ENCODE results near the gene PXN.

PXN gene

DNA sequence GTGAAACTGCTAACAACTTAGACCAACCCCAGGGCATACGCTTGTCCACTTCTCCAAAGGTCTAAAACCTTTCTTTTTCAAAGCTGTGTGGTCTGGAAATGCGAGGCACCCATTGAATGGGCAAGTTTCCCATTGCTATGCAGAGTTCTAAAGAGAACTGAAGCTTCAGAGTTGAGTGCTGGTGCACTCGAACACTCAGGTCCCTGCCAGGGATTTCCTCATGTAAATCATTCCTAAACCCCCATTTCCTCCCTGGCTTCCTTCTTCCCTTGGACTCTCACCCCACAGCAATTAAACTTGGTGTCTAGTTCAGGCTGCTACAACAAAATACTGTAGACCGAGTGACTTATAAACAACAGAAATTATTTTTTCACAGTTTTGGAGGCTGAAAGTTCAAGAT, 2.2 kb upstream of the PXN start:
- Mint-ChIP-seq H3K27ac (no peak overlapping the region), H3K9me3 (no peaks in the 10 kb centered on the region), H3K4me1 (peaks cover 20% of the 10 kb centered on the region), H3K4me3 (no peak overlapping the region), H3K36me3 (peaks cover 21% of the 10 kb centered on the region), H3K27me3 (peaks cover 8% of the 10 kb centered on the region)
- CTCF ChIA-PET: interaction anchor here (0.6 to 30.5 kb wide), 6 partner anchors 15 to 67 kb away, joined by 3 to 773 read pairs (median 52); partner anchors contain the start of gene RPLP0
- no peak for DNase-seq

DNA sequence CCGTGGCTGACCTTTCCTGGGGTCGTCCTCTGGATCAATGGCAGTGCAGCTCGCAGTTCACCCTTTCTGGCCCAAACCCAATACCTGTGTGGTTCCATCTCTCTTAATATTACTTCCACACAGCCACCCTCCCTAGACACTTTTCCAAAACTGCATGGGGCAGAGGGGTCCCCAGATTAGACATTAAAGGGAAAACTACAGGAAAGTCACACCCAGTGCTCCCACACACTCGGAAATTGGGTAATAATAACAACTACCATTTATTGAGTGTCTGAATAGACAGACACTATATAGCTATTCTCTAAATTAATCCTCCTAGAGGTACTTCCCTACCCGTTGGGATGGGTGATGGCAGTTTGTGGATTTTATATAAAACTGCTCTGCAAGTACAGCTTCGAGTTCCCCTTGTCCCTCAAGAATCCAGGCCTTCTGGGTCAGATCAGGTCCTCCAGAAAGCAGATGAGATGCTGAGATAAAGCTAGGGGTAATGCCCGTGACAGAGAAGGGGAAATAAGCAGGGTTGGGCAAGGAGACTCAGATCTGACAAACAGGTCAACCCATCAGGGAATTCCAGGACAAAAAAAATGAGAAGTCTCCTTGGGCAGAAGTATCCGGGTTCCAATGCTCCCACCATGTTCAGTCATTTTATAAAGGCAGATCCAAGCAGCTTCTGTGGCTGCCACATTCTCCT, 795 bp upstream of the PXN start:
- no peaks in the 10 kb centered on the region for H3K9me3 Mint-ChIP-seq
- H3K4me3 Mint-ChIP-seq: peak overlapping the region; percentile 82
- H3K27ac Mint-ChIP-seq: peak overlapping the region; percentile 76
- H3K27me3 Mint-ChIP-seq: peaks cover 8% of the 10 kb centered on the region
- peaks cover 34% of the 10 kb centered on the region for H3K4me1 Mint-ChIP-seq
- peaks cover 28% of the 10 kb centered on the region for H3K36me3 Mint-ChIP-seq
- DNase-seq: no peak
- CTCF ChIA-PET: interaction anchor here (0.5 to 30.5 kb wide), 10 partner anchors 14 to 169 kb away, joined by 3 to 773 read pairs (median 5); partner anchors contain the start of genes RNU4-2 and RPLP0

DNA sequence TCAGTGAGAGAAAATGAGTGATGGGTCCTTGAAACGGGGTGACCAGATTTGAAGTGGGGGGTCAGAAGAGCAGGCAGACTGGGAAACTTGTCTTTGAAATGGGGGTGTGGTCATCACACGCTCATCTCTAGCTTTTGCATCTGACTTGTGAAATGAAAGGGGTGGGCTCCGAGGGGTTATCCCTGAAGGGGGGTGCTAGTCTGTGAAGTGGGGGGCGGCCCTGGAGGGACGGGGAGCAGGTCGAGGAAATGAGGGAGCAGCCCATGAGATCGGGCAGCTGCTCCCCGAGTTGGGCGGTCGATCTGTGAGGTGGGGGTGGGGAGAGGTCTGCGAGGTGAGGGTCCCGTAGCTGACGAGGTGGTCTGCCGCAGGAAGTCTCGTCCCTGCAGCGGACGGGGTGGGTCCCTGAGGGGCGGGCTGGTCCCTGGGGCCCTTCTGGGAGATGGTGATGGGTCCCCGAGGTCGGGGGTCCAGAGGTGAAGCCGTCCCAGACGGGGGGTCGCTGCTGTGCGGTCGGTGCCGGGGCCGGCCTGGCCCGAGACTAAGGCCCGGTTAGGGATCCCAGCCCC, 542 bp downstream of the PXN start:
- CTCF ChIA-PET: interaction anchor here (0.9 to 30.5 kb wide), 8 partner anchors 13 to 69 kb away, joined by 5 to 773 read pairs (median 18); partner anchors contain the start of genes RNU4-2 and RPLP0
- Mint-ChIP-seq H3K4me3 (peak overlapping the region; percentile 99), H3K27me3 (peaks cover 4% of the 10 kb centered on the region), H3K4me1 (peaks cover 47% of the 10 kb centered on the region), H3K36me3 (peaks cover 37% of the 10 kb centered on the region), H3K27ac (peak overlapping the region; percentile 86), H3K9me3 (no peaks in the 10 kb centered on the region)
- no peak for DNase-seq

DNA sequence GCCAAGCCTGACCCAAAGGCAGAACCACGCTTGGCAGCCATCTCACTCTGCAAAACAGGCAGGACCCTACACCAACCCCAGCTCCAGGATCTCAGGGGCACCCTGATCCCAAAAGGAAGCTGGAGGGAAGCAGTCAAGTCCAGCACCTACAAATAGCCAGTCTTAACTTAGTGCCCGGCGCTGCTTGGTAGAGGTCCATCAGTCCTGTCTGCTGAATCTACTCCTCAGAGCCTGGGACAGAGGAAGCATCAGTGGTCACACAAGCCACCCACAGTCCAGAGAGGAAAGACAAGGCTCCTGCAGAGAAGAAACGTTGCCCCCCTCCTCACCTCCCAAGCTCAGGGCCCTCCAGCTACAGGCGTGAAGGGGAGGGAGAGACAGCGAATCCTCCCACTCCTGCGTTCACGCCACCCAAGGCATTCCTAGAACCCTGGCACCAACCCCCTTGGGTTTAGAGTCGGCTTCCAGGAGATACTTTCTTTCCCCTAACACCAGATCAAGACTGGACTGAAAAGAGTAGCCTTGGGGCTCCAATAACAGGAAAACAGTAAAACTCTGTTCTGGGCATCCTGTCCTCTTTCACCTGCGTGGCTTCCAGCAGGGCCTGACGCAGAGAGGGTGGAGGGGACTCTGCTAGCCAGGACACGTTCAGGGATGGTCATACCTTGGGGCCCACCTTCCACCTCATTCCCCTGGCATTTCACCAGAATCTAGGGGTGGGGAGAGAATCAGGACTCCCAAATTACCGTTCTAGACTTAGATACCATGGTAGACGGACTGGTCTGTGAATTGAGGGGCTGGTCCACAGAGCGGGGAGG, 1.2 kb downstream of the PXN start:
- Mint-ChIP-seq H3K27me3 (peaks cover 4% of the 10 kb centered on the region), H3K4me1 (peaks cover 54% of the 10 kb centered on the region), H3K9me3 (no peaks in the 10 kb centered on the region), H3K27ac (peak overlapping the region; percentile 86), H3K4me3 (peak overlapping the region; percentile 99), H3K36me3 (peaks cover 43% of the 10 kb centered on the region)
- peak; percentile 31 for DNase-seq
- CTCF ChIA-PET: interaction anchor here (1.9 to 30.5 kb wide), 5 partner anchors 12 to 63 kb away, joined by 5 to 773 read pairs (median 73); partner anchors contain the start of gene RPLP0

DNA sequence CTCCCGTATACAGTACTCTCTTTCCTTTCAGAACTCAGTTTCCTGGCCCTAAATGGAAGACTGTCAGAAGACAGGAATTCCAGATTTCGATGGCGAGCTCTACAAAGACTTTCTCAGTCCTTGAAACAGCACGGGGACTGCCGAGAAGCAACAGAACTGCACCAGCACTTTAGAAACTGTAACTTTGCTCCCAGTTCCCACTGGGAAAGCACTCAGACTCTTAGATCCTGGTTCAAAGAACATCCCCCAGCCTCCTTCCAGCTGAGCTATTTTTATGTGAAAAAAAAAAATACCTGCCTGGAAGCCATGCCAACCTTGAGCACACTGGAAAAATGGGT, 1.8 kb downstream of the PXN start:
- no peak for DNase-seq
- Mint-ChIP-seq H3K4me1 (peaks cover 57% of the 10 kb centered on the region), H3K9me3 (no peaks in the 10 kb centered on the region), H3K27ac (peak overlapping the region; percentile 86), H3K36me3 (peaks cover 44% of the 10 kb centered on the region), H3K4me3 (peak overlapping the region; percentile 99), H3K27me3 (peaks cover 1% of the 10 kb centered on the region)
- CTCF ChIA-PET: interaction anchor here (1.9 to 30.5 kb wide), 5 partner anchors 11 to 63 kb away, joined by 5 to 773 read pairs (median 73); partner anchors contain the start of gene RPLP0

DNA sequence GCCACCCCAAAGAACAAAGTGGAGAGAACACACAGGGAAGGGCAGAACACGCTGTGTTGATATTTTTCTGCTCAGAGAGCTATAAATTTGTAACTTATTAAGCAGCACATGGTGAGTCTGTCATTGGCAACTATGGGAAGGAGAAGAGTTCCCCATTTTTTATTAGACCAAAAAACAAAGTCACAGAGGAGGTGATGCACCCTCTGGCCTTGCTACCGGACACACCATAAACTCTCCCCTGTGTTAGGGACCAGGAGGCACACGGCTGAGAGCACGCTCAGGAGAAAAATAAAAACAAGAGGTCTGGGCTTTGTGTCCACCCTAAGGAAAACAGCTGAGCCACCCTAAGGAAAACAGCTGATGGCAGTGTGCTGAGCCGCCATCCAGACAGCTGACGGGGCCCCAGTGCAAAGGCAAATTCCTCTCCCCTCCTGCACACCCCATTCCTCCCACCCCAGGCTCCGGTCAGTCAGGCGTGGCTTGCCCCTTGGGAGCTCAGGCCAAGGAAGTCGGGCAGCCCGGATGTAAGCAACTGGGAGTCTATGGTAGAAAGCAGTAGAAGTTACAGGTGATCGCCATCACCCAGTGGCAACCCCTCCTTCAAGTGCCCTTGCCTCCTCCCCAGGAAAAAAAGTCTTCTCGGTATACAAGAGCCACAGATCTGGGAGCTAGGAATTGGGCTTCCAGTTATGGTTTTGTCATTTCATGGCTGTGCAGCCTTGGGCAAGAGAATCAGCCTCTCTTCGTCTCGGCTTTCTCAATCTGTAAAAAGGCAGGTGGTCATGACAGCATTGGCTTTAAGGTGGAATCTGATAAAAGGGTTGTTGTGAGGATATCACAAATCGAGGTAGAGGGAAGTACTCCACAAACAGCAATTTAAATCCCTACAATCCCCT, 2.4 kb downstream of the PXN start:
- Mint-ChIP-seq H3K36me3 (peaks cover 47% of the 10 kb centered on the region), H3K9me3 (no peaks in the 10 kb centered on the region), H3K4me3 (peak overlapping the region; percentile 99), H3K4me1 (peaks cover 64% of the 10 kb centered on the region), H3K27me3 (no peaks in the 10 kb centered on the region), H3K27ac (peak overlapping the region; percentile 86)
- CTCF ChIA-PET: interaction anchor here (5.1 to 30.5 kb wide), 4 partner anchors 11 to 62 kb away, joined by 31 to 773 read pairs (median 73); partner anchors contain the start of gene RPLP0
- no peak for DNase-seq

DNA sequence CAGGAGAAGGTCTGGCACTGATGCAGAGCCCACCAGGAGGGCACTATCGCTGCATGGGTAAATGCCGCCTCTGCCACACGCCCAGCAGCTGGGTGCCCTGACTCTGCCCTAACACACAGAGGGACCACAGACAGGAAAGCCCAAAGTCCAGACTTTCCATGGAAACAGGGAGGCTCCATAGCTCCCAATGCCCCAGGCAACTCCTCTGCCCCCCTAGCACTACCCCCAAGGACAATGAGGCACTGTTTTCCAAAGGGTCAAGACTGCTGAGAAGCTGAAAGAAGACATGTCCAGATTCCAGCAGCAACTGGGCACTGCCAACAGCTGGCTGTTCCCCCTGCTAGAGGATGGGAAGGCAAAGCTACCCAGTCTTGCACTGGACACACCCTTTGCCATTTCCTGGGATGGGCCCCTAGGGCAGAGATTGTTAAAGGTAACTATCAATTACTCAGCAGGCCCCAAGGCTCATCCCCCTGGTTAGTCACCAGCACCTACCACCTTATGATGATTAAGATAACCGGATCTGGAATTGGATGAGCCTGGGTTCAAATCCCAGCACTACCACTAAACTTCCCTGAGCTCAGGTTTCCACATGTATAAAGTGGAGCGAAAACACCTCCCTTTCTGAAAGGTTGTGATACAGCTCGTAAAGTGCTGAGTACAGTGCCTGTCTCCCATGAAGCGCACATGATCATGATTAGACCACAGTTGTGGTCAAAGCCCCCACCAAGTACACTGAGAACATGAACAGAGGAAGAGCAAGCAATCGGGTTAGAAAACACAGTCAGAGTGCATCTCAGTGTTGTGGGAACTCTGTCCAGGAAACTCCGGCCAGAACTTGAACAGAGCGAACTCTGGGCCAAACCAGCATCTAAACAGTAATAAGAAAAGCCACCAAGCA, 3.3 kb downstream of the PXN start:
- Mint-ChIP-seq H3K4me1 (peaks cover 73% of the 10 kb centered on the region), H3K36me3 (peaks cover 53% of the 10 kb centered on the region), H3K4me3 (peak overlapping the region; percentile 99), H3K27me3 (no peaks in the 10 kb centered on the region), H3K9me3 (no peaks in the 10 kb centered on the region), H3K27ac (peak overlapping the region; percentile 83)
- CTCF ChIA-PET: interaction anchor here (7.3 to 30.5 kb wide), 3 partner anchors 10 to 36 kb away, joined by 73 to 773 read pairs (median 73); no protein-coding TSS in a partner anchor
- peak; percentile 55 for DNase-seq

DNA sequence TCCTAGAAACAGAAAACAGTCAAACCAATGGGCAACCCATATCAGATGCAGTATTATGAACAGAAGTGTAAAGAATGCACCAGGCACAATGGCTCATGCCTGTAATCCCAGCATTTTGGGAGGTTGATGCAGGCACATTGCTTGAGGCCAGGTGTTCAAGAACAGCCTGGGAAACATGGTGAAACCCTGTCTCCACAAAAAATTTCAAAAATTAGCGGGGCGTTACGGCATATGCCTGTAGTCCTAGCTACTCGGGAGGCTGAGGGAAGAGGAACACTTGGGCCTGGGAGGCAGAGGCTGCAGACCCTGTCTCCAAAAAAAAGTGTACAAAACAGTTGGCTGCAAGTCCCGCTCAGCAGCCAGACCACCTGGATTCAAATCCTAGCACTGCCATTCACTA, 4.9 kb downstream of the PXN start:
- peak overlapping the region; percentile 75 for H3K27ac Mint-ChIP-seq
- peak overlapping the region; percentile 19 for H3K4me3 Mint-ChIP-seq
- H3K36me3 Mint-ChIP-seq: peaks cover 61% of the 10 kb centered on the region
- no peaks in the 10 kb centered on the region for H3K9me3 Mint-ChIP-seq
- CTCF ChIA-PET: interaction anchor here (30.5 kb wide), 1 partner anchor 34 kb away, joined by 773 read pairs; no protein-coding TSS in a partner anchor
- DNase-seq: no peak
- peaks cover 83% of the 10 kb centered on the region for H3K4me1 Mint-ChIP-seq
- H3K27me3 Mint-ChIP-seq: no peaks in the 10 kb centered on the region

DNA sequence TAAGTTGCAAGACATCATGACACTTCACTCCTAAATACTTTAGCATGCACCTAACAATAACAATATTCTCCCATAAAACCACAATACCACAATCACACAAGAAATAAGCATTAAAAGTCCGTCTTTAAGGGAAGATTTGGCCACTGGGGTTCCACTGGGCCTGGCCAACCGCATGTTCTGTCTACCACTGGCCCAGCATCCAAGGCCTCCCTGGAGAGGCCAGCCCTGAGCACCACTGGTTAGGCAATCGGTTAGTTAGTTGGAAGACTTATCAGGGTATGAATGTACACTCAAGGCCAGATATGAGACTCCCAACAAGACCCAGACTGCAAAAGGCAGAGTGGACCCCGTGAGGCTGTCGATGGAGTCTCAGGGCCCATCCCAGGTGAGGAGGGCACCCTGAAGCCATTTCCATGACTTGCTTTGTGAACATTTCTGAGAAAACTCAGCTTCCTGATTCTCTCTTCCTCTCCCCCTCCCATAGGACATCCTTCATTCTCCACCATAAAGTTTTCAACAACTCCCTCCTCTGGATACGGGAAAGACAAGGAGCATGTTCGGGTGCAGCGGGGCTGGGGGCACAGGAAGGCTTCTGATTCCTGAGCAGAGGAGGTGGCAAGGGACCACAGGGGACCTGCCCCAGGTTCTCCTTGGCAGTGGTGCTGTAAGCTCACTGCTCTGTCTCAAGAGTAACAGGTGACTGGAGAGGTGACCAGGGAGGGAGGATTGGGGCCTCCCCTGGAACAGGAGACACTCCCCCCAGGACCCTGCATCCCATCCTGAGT, 5.9 kb downstream of the PXN start:
- Mint-ChIP-seq H3K27me3 (no peaks in the 10 kb centered on the region), H3K4me1 (peaks cover 89% of the 10 kb centered on the region), H3K4me3 (no peak overlapping the region), H3K36me3 (peaks cover 65% of the 10 kb centered on the region), H3K9me3 (no peaks in the 10 kb centered on the region), H3K27ac (peak overlapping the region; percentile 75)
- DNase-seq: no peak
- CTCF ChIA-PET: interaction anchor here (30.5 kb wide), 1 partner anchor 33 kb away, joined by 773 read pairs; no protein-coding TSS in a partner anchor

DNA sequence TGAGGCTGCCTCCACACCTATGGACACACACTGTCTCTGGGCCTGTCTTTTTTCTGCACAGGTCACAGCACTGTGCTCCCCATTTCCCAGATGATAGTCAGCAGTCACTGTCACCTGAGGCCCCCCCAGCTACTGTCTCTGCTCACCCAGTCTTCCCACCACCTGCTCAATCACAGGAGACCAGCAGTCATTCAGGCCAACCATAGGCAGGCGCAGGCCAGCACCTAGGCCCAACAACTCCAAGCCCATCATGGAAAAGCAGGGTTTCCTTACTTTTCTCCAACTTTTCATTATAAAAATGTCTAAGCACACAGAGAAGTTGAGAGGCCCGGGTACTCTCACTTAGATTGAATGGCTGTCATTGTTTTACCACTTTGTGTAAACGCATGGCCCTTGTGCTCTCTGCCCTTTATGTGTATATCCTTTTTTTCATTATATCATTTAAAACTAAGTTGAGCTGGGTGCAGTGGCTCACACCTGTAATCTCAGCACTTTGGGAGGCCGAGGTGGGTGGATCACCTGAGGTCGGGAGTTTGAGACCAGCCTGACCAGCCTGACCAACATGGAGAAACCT, 7.1 kb downstream of the PXN start:
- Mint-ChIP-seq H3K27me3 (no peaks in the 10 kb centered on the region), H3K4me3 (no peak overlapping the region), H3K36me3 (peaks cover 61% of the 10 kb centered on the region), H3K4me1 (peaks cover 91% of the 10 kb centered on the region), H3K27ac (peak overlapping the region; percentile 60), H3K9me3 (no peaks in the 10 kb centered on the region)
- no peak for DNase-seq
- CTCF ChIA-PET: interaction anchor here (30.5 kb wide), 1 partner anchor 32 kb away, joined by 773 read pairs; no protein-coding TSS in a partner anchor

DNA sequence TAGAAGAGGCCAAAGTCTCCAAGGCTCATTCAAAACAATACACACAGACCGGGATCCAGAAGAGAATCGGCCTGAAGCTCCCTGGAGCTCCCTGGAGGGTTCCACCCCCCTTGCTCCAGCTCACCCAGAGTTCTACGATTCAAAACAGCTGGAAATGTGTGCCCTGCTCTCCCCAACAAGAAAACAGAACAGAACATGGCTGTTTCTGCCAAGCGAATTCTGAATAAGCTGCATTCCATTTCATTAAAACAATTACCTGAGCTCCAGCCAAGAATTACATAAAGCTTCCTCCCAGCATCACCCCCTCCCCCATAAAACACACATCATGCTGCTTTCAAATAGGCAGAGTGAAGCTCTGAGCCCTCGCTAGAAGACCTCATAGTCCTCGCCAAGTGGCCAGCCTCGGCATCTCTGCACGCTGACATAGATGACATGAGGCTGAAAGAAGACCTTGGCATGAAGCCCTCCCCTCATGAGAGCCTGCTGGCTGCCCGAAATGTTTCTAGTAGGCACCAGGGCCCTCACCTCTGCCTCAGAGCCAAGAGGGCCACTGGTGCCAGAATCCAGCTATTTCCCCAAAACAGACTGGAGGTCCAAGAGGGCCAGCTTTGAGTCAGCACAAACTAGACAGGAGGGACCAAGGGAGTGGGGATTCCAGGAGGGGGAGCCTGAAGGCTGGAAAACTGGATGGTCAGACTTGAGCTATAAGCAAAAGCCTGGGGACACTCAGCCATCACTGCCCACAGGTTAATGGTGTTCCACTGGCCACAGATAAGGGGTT, 8.3 kb downstream of the PXN start:
- no peaks in the 10 kb centered on the region for H3K27me3 Mint-ChIP-seq
- H3K36me3 Mint-ChIP-seq: peaks cover 56% of the 10 kb centered on the region
- no peaks in the 10 kb centered on the region for H3K9me3 Mint-ChIP-seq
- H3K27ac Mint-ChIP-seq: peak overlapping the region; percentile 77
- CTCF ChIA-PET: interaction anchor here (1.2 to 30.5 kb wide), 2 partner anchors 19 to 31 kb away, joined by 4 to 773 read pairs; no protein-coding TSS in a partner anchor
- DNase-seq: no peak
- H3K4me3 Mint-ChIP-seq: no peak overlapping the region
- peaks cover 91% of the 10 kb centered on the region for H3K4me1 Mint-ChIP-seq

Measured in activated naive CD4-positive, alpha-beta T cell treated with anti-CD3 and anti-CD28 coated beads, Interleukin-2, amount 10 ng/mL, durations not matched to agents 7 days and 5 days (primary cell).